GM21786 (cell line): ENCODE results near the gene DYSF.

Experiments used
- ATAC-seq: cut with Tn5 transposase; IDR thresholded peaks from one replicate; pipeline ENCODE4 v1.9.1; 2021; ENCODE audit not compliant: unreplicated experiment

DYSF gene

DNA sequence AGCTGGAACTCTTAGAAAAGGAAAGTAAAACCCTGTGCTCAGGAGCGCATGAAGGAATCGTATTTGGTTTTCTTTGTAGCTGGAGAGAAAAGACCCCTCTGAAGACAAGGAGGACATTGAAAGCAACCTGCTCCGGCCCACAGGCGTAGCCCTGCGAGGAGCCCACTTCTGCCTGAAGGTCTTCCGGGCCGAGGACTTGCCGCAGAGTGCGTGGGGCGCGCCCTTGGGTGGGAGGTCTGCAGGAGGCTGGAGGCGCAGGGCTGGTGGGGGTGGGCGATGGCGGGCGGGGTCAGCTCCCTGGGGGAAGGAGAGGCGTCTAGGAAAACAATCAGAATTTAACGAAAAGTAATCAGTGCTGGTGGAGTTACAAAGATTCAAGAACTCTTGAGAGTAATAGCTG lies 72.8 kb downstream of the DYSF start:
- no peak for ATAC-seq

DNA sequence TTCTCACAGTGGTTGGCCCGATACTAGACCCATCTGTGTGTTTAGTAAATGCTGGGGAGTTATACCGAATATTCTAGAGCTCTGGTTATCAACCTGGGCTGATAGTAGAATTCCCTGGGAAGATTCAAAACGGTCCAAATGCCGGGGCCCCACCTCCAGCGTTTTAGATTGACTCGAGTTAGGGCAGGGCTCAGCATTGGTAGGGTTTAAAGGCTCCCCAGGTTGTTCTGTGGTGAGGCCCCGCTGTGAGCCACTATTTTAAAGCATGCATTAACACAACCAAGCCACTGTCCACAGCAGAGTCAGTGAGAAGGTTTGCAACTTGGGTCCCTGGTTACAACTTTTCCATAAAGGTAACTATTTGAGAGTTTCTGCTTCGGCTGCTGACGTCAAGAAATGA lies 73.6 kb downstream of the DYSF start:
- ATAC-seq: no peak

GRCh38 chr2:71528131-71528591 lies 74.8 kb downstream of the DYSF start:
- no peak for ATAC-seq

DNA sequence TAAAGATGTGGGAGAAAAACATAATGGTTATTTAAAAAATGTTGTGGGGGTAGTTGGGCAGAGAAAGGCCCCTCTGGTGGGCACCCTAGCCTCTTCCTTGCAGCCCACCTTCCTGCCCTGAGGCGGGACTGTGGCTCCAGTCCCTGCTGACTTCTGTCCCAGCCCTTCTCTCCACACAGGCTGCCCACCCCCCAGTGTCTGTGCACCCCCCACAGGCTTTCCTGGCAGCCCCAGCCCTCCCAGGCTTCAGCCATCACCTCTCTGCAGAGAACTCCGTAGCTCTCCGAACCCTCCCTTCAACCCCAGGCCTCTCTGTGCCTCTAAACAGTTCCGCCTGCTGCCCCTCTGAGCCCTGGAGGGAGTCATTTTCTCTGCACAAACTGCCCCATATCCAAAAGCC lies 75.4 kb downstream of the DYSF start:
- no peak for ATAC-seq

GRCh38 chr2:71530211-71530610 lies 76.8 kb downstream of the DYSF start:
- ATAC-seq: no peak

DNA sequence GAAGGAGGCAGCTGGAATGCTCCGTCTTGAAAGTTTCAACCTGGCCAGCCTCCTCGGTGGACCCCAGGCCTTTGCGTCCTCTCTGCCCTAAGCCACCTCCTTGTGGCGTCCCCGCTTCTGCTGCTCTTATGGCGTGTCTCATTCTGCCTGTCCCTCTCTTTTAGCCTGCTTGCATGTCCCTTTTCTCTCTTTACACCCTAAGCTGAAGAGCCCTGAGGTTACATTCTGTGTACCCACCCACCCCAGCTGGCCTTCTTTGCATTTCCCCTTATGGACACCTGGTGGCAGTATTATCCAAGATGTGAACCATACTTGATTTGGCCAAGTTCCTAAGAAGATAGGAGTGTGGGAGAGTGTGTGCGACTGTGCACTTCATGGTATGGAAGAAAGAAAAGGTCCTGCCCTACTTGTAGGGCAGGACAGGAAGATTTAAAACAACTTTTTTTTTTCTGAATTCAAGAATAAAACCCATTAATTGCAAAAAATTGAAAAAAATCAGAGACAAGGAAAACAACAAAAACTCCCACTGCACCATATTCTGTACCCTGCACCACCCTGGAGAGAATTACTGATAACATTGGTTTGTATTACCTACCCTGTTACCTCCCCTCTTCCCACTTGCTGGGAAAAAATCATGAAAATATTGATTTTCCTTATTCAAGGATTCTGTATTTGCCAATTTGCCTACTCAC lies 77.4 kb downstream of the DYSF start:
- no peak for ATAC-seq

GRCh38 chr2:71531522-71532047 lies 78.2 kb downstream of the DYSF start:
- no peak for ATAC-seq

DNA sequence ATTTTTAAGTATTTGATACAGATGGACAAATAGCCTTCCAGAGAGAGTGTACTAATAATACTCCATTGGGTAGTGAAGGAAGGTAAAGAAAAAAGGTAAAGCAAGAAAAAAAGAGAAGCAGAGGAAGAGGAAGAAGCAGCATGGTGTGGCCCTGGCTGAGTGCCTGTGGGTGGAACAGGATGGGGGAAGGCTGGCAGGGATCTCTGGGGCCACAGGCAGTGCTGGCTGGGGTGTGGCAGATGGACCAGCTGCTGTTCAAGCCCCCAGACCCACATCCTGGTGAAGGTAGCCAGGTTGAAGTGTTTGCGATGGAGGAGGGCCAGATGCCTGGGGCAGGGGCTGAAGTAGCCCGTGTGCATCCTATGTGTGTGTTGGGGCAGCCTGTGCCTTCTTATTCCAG lies 79.0 kb downstream of the DYSF start:
- no peak for ATAC-seq

GRCh38 chr2:71534201-71534600 lies 80.8 kb downstream of the DYSF start:
- ATAC-seq: no peak

DNA sequence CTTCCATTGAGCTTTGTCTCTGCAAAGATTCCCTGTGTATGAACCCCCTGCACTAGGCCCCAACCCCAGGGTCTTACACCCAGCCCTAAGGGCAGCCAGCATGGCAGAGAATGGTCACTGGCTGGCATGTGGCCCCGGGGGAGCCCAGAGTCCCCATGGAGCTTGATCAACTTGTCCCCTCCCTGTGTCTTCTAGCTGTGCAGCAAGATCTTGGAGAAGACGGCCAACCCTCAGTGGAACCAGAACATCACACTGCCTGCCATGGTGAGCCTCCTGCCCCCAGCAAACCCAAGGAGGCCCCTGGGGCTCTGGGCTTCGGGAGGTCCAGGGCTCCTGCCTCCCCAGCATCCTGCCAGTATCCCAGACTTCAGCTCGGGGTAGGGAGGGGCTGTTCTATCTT lies 81.5 kb downstream of the DYSF start:
- ATAC-seq: no peak

DNA sequence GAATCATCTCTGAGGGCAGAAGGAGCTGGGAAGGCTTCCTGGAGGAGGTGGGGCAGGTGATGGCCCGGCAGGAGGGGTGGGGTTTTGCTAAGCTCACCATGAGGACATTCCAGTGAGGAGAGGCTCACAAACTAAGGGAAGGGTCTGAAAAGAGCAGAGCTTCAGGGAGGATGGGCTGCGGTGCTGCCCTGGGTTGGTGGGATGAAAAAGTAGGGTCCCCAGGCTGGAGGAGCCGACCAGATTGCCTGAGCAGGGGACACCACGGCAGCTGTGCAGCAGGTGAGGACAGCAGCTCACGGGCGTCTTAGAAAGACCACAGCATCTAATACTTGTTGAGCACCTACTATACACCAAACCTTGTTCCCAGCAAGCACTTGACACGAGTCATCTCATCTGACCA lies 82.2 kb downstream of the DYSF start:
- ATAC-seq: no peak

GRCh38 chr2:71536226-71536671 lies 82.9 kb downstream of the DYSF start:
- ATAC-seq: no peak

- ATAC-seq: no peak
Observed at GRCh38 chr2:71538241-71538640, 84.9 kb downstream of the DYSF start.

DNA sequence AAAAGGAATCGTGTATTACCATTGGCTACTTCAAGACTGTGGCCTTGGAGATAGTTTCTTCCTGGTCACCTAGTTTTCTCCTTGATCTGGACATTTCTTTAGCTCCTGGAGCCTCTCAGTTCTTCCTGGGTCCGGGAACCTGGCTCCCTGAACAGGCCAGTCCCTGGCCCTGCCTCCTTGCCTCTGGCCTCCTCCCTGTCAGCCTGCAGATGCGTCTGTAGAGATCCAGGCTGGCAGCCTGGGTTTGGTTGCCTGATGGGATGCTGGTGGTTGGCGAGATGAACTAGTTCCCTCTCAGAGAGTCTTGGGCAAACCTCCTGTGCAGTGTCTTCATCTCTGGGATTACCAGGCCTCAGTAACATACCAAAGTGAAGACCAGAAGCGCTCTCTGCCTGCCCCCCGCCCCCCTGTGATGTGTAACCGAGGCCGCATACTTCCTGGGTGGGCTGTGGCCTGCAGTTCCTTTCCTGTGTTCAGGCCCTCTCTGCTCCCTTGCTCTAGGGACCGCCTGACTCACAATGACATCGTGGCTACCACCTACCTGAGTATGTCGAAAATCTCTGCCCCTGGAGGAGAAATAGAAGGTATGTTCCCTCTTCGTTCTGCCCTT lies 85.4 kb downstream of the DYSF start:
- no peak for ATAC-seq

GRCh38 chr2:71540818-71541217 lies 87.5 kb downstream of the DYSF start:
- no peak for ATAC-seq

DNA sequence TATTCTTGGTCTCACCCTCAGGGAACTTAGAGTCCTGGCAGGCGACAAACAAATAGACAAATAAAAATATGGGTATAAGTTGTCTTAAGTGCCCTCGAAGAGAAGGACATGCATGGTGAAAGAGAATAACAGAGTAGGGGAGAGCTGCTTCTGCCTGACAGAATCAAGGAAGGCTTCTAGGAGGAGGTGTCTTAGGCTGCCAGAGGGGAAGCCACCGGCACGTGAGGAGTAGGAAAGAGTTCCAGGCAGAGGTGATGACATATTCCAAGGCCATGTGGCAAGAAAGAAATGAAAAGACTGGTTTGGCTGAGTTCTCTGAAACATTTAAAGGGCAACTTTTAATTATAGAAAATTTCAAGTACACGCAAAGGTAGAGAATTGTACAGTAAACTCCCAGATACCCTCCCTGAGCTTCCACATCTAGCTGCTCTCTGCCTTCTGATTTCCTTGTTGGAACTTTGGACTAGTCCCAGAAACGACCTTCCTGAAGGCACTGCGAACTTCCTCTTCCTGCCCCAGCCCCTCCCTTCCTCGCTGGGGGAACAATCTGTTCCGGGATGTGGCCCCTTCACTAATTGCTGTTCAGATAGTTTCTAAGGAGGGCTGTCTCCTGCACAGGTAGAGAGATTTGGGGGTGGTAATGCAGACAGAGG lies 91.7 kb downstream of the DYSF start:
- ATAC-seq: no peak

DNA sequence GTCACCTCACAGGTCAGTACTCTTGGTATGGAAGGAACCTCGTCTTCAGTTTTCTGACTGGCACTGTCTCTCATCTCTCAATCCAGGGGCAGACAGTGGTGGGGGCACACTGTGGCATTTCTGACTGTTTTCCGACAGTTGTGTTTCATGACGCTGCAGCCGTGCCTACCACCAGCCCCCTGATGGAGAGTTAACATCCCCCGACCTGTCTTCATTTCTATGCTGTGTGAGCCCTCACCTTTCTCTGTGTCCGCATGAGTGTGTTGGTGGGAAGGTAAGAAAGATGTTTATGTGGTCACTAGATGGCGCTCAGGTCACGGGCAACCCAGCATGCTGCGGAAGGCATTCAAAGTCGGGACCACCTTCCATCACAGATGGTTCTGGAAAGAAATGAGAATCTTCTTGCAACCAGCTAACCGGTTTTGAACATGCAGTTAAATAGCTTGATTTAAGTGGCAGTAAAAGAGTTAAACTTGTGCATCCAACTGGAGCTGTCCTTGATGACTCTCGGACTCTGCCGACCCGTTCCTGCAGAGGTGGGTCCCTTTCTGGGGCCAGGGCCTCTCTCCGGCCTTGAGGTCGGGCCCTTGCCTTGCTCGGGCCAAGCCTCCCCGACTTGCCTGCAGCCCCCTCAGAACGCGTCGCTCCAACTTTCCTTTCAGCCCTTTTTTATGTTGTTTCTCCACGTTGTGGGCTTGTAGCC lies 92.4 kb downstream of the DYSF start:
- ATAC-seq: peak; percentile 76

DNA sequence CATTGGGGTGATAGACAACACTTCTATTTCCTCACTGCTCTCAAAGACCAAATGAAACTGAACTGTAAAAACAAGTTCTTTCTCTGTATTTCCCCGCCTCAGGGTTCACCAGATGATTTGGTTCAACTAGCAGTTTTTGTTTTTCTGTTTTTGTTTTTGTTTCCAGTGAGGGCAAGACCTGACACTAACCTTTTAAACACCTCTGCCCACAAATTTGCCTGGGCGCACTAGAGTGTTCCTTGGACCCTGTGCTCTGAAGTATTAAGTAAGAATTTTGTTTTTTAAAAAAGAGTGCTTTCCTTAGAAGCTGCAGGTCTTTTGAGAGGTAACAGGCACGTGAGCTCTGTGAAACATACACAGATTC lies 92.9 kb downstream of the DYSF start:
- no peak for ATAC-seq

DNA sequence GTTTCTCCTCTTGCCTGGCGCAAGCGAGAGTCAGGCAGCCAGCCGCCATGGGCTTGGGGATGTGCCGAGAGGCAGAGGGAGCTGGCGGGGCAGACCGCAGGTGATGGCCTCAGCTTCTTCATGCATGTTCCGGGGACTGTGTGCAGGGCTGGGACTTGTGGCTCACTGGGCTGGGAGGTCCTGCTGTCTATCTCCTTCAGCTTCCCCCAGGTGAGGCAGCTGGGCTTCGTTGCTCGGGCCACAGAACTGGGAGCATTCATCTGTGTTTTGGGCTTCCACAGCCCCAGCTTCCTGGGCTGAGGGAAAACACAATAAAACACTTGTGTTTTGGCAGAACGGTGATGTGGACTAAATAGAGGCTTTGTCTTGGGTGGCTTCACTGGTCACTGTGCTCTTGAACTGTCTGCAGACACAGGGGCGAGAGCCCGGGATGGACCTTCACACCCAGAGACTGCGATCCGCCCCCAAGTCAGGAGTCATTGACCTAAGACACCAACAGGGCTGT lies 93.5 kb downstream of the DYSF start:
- ATAC-seq: no peak

DNA sequence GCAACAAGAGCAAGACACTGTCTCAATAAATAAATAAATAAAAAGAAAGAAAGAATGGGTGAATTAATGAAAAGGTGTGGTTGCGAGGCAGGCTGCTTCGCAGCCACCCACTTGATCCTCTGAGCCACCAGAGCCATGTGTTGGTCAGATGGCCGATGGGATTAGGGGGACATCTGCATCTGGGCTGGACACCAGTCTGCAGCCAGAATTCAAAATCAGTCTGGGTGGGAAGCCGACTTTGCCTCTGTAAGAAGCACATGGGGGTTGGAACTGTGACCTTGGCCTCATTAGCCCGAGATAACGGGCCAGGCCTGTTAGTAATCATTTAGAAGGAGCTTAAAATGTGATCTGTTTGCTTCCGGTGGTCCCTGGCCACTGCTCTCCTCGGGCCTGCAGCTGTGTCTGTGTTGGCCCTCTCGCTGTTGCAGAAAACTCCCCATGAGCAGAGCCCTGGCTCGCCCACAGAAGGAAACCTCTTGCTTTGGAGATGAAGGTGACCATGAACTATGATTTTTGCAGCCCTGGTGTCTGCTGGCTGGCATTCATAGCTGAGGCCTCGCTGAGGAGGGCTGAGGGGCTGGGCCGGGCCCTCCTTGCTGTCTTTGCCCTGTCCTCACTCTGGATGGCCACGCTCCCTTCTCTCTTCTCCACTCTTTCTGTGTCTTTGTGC lies 94.4 kb downstream of the DYSF start:
- no peak for ATAC-seq
